Measurements from ENCODE around the gene ZDHHC8.

The ZDHHC8 gene

GRCh38 chr22:20130319-20130718 lies 1.3 kb upstream of the ZDHHC8 start:
- DNase-seq = no peak

- peak; percentile 82 for DNase-seq
Measured at GRCh38 chr22:20130731-20131596, 640 bp upstream of the ZDHHC8 start.

GRCh38 chr22:20131859-20132685 lies 468 bp downstream of the ZDHHC8 start:
- no peak for DNase-seq

- no peak for DNase-seq
Measured at GRCh38 chr22:20132686-20133246, 1.2 kb downstream of the ZDHHC8 start.

DNA sequence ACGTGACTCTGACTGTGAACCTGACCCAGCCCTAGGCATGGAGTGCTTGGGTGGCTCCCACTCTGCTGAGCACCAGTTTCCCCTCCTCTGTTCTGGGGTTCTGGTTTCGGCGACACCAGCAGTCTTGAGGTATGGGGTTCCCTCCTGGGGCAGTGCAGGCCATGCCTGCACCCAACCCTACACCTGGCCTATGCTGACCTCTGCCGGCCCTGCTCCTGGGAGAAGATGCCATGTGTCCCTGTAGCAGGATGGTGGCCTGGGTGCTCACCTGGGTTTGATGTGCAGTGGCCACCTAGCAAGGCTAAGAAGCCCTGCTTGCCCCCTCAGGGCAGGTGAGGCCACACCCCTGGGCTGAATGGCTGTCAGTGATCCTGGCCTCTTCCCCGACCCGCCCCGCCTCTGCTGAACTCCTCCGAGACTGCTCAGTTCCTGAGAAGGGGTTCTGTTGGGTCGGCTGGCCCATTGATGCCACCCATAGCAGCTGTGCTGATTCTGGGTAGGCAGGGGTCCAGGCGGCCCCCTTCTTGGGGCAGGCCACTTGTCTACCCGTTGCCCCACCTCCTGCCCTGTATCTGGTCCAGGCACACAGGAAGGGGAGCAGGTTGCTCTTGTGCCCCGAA lies 2.4 kb downstream of the ZDHHC8 start:
- DNase-seq = no peak

DNA sequence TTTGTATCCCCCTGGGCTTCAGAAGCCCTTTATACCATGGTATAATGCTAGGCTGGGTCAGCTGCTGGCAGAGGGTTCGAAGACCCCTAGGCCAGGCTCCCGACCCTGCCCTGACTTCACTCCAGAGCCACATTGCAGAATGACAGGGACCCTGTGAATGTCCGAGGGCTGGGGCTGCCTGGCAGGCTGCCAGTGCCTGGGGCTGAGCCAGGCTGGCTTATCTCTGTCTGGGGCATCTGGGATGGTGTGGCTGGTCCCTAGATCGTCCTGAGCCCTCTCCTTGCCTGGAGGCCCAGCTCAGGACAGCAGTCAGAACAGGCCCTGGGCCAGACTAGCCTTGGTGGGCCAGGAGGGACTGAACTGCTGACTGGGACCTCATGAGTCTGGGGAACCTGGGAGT lies 3.7 kb downstream of the ZDHHC8 start:
- no peak for DNase-seq

DNA sequence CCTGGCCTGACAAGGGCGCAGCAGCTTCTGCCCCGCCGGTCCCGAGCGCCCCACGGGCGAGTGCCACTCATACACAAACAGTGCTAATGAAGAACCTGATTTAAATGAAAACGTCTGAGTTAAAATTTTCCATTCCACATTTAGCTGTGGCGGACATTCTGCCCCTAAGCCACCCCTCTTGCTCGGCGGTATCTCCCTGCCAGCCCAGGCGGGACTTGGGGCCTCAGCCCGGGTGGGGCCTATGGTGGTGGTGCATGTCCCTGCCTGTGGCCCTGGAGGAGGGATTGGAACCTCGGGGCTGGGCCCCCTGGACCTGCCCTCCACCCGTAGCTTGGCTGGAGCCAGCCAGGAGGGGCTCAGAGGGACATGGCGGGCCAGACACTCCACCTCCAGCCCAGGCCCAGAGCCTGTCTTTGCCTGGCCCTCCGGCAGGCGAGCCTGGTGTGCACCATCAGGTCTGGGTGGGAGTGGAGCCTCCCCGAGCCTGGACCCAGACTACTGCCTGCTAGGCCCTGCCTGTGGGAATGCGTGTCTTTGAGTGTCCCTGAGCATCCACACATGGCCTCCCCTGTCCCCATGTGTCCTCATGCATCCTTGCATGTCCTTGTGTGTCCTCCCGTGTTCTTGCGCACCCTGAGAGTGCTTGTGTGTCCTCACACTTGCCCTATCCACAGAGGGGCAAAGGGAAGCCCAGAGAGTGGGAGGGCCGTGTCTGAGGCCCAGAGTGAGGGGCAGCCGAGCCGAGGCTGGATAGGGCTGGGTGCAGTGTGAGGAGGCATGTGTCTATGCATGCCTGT lies 4.4 kb downstream of the ZDHHC8 start:
- DNase-seq = no peak

DNA sequence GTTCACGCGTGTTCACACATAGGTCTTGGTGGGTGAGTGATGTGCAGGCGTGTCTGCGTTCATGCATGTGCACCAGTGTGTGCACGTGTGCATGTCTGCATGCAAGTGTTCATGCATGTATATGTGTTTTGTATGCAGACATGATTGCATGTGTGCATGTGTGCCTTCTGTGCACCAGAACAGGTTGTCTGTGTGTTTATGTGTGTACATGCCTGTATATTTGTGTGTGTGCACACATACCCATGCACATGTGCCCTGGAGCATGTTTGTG lies 4.9 kb downstream of the ZDHHC8 start:
- no peak for DNase-seq

DNA sequence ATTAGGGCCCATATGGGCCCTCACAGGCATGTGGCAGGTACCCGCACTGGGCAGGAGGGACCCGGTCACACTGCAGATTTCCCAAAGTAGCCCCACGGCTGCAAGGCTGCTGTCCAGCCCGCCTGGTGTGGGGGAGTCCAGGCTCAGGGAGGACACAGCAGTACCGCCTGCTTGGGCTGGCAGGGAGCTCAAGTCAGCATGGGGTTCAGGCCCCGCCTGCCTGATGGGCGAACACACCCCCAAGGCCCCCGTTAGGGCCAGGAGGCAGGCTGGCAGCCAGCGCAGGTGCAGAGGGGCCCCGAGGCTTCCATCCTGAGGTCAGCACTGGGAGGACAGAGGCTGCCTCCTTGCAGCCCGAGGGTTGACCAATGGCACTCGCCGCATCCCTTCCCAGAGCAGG lies 5.5 kb downstream of the ZDHHC8 start:
- DNase-seq = no peak

- no peak for DNase-seq
Measured at GRCh38 chr22:20137671-20138416, 6.2 kb downstream of the ZDHHC8 start.

DNA sequence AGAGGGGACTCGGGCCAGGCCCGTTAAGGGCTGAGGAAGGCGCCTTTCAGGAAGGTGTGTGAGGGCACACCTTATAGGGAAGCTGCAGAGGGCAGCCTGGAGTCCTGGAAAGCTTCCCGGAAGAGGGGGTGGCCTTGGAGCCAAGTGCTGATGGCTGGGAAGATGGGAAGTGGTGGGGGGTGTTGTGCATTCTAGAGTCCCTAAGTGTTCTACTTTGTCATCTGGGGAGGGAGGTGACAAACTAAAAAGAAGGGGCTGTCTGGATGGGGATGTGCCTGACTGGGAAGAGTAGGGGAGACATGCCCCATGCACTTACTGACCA lies 6.8 kb downstream of the ZDHHC8 start:
- no peak for DNase-seq

DNA sequence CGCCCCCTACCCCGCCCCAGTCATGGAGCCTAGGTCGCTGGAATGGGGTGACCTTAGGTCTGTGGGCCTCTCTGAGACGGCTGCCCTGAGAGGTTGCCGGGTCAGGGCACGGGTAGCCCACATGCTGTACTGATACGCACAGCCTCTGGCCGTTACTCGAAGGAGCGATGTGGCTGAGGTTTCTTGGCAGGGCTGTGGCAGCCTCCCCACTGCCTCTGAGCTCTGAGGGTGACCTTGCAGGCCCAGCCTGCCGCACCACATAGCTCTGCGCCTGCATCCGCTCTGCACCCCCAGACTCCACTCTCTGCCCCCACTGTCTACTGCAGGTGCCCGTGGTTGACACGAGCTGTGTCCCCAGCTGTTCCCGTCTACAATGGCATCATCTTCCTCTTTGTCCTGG lies 7.3 kb downstream of the ZDHHC8 start:
- no peak for DNase-seq

DNA sequence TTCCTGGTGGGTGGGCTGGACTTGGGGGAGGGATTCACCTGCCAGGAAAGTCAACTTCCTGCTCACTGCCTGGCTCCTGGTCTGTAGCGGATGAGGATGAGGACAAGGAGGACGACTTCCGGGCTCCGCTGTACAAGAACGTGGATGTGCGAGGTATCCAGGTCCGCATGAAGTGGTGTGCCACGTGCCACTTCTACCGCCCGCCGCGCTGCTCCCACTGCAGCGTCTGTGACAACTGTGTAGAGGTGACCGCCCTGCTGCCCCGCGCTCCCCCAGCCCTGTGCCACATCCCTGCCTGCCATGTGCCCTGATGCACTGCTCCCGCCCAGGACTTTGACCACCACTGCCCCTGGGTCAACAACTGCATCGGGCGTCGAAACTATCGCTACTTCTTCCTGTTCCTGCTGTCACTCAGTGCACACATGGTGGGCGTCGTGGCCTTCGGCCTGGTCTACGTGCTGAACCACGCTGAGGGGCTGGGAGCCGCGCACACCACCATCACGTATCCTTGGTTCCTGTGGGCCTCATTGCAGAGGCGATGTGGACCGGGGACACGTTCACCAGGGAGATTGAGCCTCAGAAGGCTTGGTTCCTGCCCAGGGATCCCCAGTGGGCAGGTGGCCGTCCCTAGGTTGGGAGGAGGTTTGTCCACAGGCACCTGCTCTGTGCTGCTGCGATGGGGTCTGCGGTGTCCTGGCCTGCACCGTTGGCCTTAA lies 7.9 kb downstream of the ZDHHC8 start:
- no peak for DNase-seq

GRCh38 chr22:20140107-20140445 lies 8.5 kb downstream of the ZDHHC8 start:
- no peak for DNase-seq

DNA sequence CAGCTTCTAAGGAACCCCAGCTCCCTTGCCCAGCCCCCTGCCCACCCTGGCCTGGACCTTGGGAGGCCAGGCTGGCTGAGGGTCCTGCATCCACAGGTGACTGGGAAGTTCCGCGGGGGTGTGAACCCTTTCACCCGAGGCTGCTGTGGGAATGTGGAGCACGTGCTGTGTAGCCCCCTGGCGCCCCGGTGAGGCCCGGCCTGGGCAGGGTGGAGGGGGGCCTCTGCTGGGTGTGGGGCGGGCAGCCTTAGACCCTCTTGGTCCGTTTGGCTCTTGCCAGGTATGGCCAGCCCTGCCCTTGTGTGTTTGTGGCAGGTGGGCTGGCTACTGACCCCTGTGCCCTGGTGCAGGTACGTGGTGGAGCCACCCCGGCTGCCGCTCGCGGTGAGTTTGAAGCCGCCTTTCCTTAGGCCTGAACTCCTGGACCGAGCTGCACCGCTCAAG lies 8.9 kb downstream of the ZDHHC8 start:
- DNase-seq = no peak

- peak; percentile 79 for DNase-seq
Measured at GRCh38 chr22:20141186-20142077, 9.8 kb downstream of the ZDHHC8 start.

GRCh38 chr22:20142711-20143621 lies 11.4 kb downstream of the ZDHHC8 start:
- no peak for DNase-seq

DNA sequence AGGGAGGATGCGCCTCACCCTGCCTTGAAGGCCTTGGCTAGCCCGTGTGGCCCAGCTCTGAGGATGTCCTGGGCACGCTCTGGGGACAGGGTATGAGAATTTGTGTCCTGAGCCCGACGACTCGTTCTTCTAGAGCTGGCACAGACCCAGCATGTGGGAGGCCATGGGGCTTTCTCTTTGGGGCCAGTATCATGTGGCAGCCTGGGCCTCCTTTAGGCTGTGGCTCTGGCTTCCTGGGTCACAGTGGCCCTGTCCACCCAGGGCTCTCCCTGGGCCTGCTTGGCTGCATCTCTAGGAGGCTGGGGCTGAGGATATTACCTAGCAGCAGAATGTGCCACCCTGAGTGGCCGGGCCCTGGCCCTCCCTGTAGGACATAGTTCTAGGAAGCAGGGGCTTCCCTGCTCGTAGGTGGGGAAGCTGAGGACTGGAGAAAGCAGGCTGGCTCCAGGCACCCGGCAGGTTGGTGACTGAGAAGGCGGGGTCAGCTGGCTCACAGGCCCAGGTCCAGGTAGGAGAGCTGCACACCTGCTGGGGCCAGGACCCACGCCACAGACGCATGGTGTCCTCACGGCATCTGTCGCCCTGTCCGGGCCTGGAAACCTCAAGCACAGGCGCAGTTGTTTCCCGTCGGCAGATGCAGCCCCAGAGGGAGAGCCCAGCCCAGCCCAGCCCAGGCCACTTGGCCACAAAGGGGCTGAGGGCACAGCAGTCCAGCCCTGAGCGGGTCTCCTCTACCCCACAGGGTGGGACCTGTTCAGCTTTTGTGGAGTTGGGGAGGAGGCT lies 12.5 kb downstream of the ZDHHC8 start:
- no peak for DNase-seq
